Activated naive CD8-positive, alpha-beta T cell treated with anti-CD3 and anti-CD28 coated beads, Interleukin-2, amount 10 ng/mL, durations not matched to agents 7 days and 5 days (primary cell): Measurements from ENCODE around the gene RBM15B. TPM values are rescaled to one million over a fixed set of nuclear protein-coding genes. Genes with fewer than 3 reads are reported as not detected.
"Not testable (repeated sequence)": the region's sequence is repeated elsewhere in the genome, so short reads cannot be mapped to it uniquely, and the experiment has no call there.

Experiments used
- ATAC-seq: fragments of 150-1000 bp; cut with Tn5 transposase; one replicate; pipeline ENCODE4 v1.10.0; 2021; ENCODE audit warnings: low read depth, moderate library complexity
- POLR2A ChIA-PET: fragments of 350-600 bp; sonication (Branson Sonifier 250); formaldehyde crosslinking; loops from one replicate; lab custom pipeline; 2021; ENCODE audit warnings: antibody characterized with exemption; lab: Charles Lee
- DNase-seq: peaks from one replicate; pipeline ENCODE4 v3.0.0; 2021
- H3K27ac Mint-ChIP-seq: one replicate; pipeline ENCODE4 v1.8.0; 2022; ENCODE audit warnings: mild to moderate bottlenecking, mixed read lengths
- H3K27me3 Mint-ChIP-seq: one replicate; pipeline ENCODE4 v1.8.0; 2022; ENCODE audit warnings: mild to moderate bottlenecking, moderate library complexity, mixed read lengths
- H3K36me3 Mint-ChIP-seq: one replicate; pipeline ENCODE4 v1.8.0; 2021; ENCODE audit warnings: mild to moderate bottlenecking, mixed read lengths
- H3K4me1 Mint-ChIP-seq: one replicate; pipeline ENCODE4 v1.8.0; 2021; ENCODE audit warnings: mixed read lengths
- H3K4me3 Mint-ChIP-seq: one replicate; pipeline ENCODE4 v1.8.0; 2022; ENCODE audit warnings: mild to moderate bottlenecking, moderate library complexity, mixed read lengths
- H3K9me3 Mint-ChIP-seq: one replicate; pipeline ENCODE4 v1.8.0; 2021; ENCODE audit warnings: mixed read lengths
- total RNA-seq, 2 experiments: library from RNA; stranded (reverse); gene quantifications; one replicate each; pipeline ENCODE4 v1.2.3, GENCODE V29; 2021

RBM15B gene
- total RNA-seq, 2 experiments from 2014 or later, result 30.5 to 32.6 TPM

GRCh38 chr3:51361746-51362145 lies 29.3 kb upstream of the RBM15B start:
- Mint-ChIP-seq H3K9me3 (peaks cover 3% of the 10 kb centered on the region), H3K4me1 (no peaks in the 10 kb centered on the region), H3K4me3 (no peak overlapping the region), H3K27ac (no peak overlapping the region), H3K36me3 (no peaks in the 10 kb centered on the region), H3K27me3 (peaks cover 4% of the 10 kb centered on the region)
- DNase-seq (no peak), ATAC-seq (no peak)
- POLR2A ChIA-PET, result no interaction called here

- no peaks in the 10 kb centered on the region for H3K4me1 Mint-ChIP-seq
- POLR2A ChIA-PET, result no interaction called here
- H3K9me3 Mint-ChIP-seq, result peaks cover 3% of the 10 kb centered on the region
- peaks cover 4% of the 10 kb centered on the region for H3K27me3 Mint-ChIP-seq
- no peak for ATAC-seq
- H3K27ac Mint-ChIP-seq, result no peak overlapping the region
- no peak for DNase-seq
- H3K36me3 Mint-ChIP-seq, result no peaks in the 10 kb centered on the region
- no peak overlapping the region for H3K4me3 Mint-ChIP-seq
Observed at GRCh38 chr3:51362476-51362875, 28.6 kb upstream of the RBM15B start.

GRCh38 chr3:51368276-51368675 lies 22.8 kb upstream of the RBM15B start:
- not testable (repeated sequence) for H3K27ac Mint-ChIP-seq, H3K4me3 Mint-ChIP-seq, H3K27me3 Mint-ChIP-seq, H3K9me3 Mint-ChIP-seq, ATAC-seq, H3K4me1 Mint-ChIP-seq, H3K36me3 Mint-ChIP-seq, DNase-seq
- POLR2A ChIA-PET, result interaction anchor here (0.6 kb wide), 1 partner anchor 1222 kb away, joined by 3 read pairs; no protein-coding TSS in a partner anchor

GRCh38 chr3:51371943-51372557 lies 19.0 kb upstream of the RBM15B start:
- POLR2A ChIA-PET, result no interaction called here
- Mint-ChIP-seq H3K27ac (no peak overlapping the region), H3K4me3 (no peak overlapping the region), H3K4me1 (peaks cover 2% of the 10 kb centered on the region), H3K9me3 (no peaks in the 10 kb centered on the region), H3K36me3 (no peaks in the 10 kb centered on the region), H3K27me3 (peaks cover 3% of the 10 kb centered on the region)
- ATAC-seq, result peak; percentile 56
- peak; percentile 27 for DNase-seq

- Mint-ChIP-seq H3K27me3 (peaks cover 3% of the 10 kb centered on the region), H3K9me3 (no peaks in the 10 kb centered on the region), H3K27ac (no peak overlapping the region), H3K4me1 (peaks cover 2% of the 10 kb centered on the region), H3K4me3 (no peak overlapping the region), H3K36me3 (no peaks in the 10 kb centered on the region)
- ATAC-seq, result no peak
- DNase-seq, result peak; percentile 17
- POLR2A ChIA-PET, result no interaction called here
Observed at GRCh38 chr3:51373658-51374421, 17.2 kb upstream of the RBM15B start.

GRCh38 chr3:51374456-51374855 lies 16.6 kb upstream of the RBM15B start:
- DNase-seq (peak; percentile 21), ATAC-seq (no peak)
- Mint-ChIP-seq H3K36me3 (no peaks in the 10 kb centered on the region), H3K27me3 (peaks cover 3% of the 10 kb centered on the region), H3K9me3 (no peaks in the 10 kb centered on the region), H3K4me1 (peaks cover 8% of the 10 kb centered on the region), H3K27ac (no peak overlapping the region), H3K4me3 (no peak overlapping the region)
- POLR2A ChIA-PET, result no interaction called here

GRCh38 chr3:51375136-51375535 lies 15.9 kb upstream of the RBM15B start:
- H3K36me3 Mint-ChIP-seq, result no peaks in the 10 kb centered on the region
- no peak for ATAC-seq
- H3K4me1 Mint-ChIP-seq, result peaks cover 10% of the 10 kb centered on the region
- POLR2A ChIA-PET, result no interaction called here
- no peak overlapping the region for H3K27ac Mint-ChIP-seq
- peak; percentile 13 for DNase-seq
- H3K4me3 Mint-ChIP-seq, result no peak overlapping the region
- H3K9me3 Mint-ChIP-seq, result no peaks in the 10 kb centered on the region
- H3K27me3 Mint-ChIP-seq, result peaks cover 3% of the 10 kb centered on the region

GRCh38 chr3:51375571-51375970 lies 15.5 kb upstream of the RBM15B start:
- peaks cover 3% of the 10 kb centered on the region for H3K27me3 Mint-ChIP-seq
- ATAC-seq (no peak), DNase-seq (no peak)
- no peaks in the 10 kb centered on the region for H3K9me3 Mint-ChIP-seq
- POLR2A ChIA-PET, result no interaction called here
- H3K4me1 Mint-ChIP-seq, result peaks cover 10% of the 10 kb centered on the region
- H3K36me3 Mint-ChIP-seq, result no peaks in the 10 kb centered on the region
- no peak overlapping the region for H3K4me3 Mint-ChIP-seq
- H3K27ac Mint-ChIP-seq, result no peak overlapping the region

- Mint-ChIP-seq H3K27ac (no peak overlapping the region), H3K27me3 (peaks cover 3% of the 10 kb centered on the region), H3K4me1 (peaks cover 11% of the 10 kb centered on the region), H3K36me3 (no peaks in the 10 kb centered on the region), H3K9me3 (no peaks in the 10 kb centered on the region), H3K4me3 (no peak overlapping the region)
- DNase-seq (peak; percentile 7), ATAC-seq (no peak)
- POLR2A ChIA-PET, result no interaction called here
Observed at GRCh38 chr3:51378065-51378464, 13.0 kb upstream of the RBM15B start.

GRCh38 chr3:51378726-51379125 lies 12.4 kb upstream of the RBM15B start:
- Mint-ChIP-seq H3K4me3 (no peak overlapping the region), H3K4me1 (peaks cover 15% of the 10 kb centered on the region), H3K27ac (no peak overlapping the region), H3K27me3 (no peaks in the 10 kb centered on the region), H3K9me3 (no peaks in the 10 kb centered on the region), H3K36me3 (peaks cover 3% of the 10 kb centered on the region)
- ATAC-seq, result no peak
- POLR2A ChIA-PET, result no interaction called here
- peak; percentile 12 for DNase-seq

GRCh38 chr3:51379301-51379700 lies 11.8 kb upstream of the RBM15B start:
- H3K27ac Mint-ChIP-seq, result peak overlapping the region; percentile 15
- peaks cover 19% of the 10 kb centered on the region for H3K4me1 Mint-ChIP-seq
- no peaks in the 10 kb centered on the region for H3K9me3 Mint-ChIP-seq
- H3K27me3 Mint-ChIP-seq, result no peaks in the 10 kb centered on the region
- H3K4me3 Mint-ChIP-seq, result no peak overlapping the region
- POLR2A ChIA-PET, result no interaction called here
- peaks cover 3% of the 10 kb centered on the region for H3K36me3 Mint-ChIP-seq
- ATAC-seq (no peak), DNase-seq (peak; percentile 32)

GRCh38 chr3:51379746-51380455 lies 11.2 kb upstream of the RBM15B start:
- peaks cover 19% of the 10 kb centered on the region for H3K4me1 Mint-ChIP-seq
- no peak for ATAC-seq
- no peak overlapping the region for H3K4me3 Mint-ChIP-seq
- peak; percentile 21 for DNase-seq
- peak overlapping the region; percentile 15 for H3K27ac Mint-ChIP-seq
- POLR2A ChIA-PET, result no interaction called here
- no peaks in the 10 kb centered on the region for H3K9me3 Mint-ChIP-seq
- H3K27me3 Mint-ChIP-seq, result no peaks in the 10 kb centered on the region
- H3K36me3 Mint-ChIP-seq, result peaks cover 3% of the 10 kb centered on the region

GRCh38 chr3:51380601-51381332 lies 10.3 kb upstream of the RBM15B start:
- Mint-ChIP-seq H3K27me3 (no peaks in the 10 kb centered on the region), H3K4me3 (no peak overlapping the region), H3K36me3 (peaks cover 6% of the 10 kb centered on the region), H3K27ac (no peak overlapping the region), H3K4me1 (peaks cover 22% of the 10 kb centered on the region), H3K9me3 (no peaks in the 10 kb centered on the region)
- ATAC-seq, result no peak
- POLR2A ChIA-PET, result no interaction called here
- peak; percentile 29 for DNase-seq
